ENCODE results near the gene ZNRF3. TPM values are rescaled to one million over a fixed set of nuclear protein-coding genes. Genes with fewer than 3 reads are reported as not detected.

The ZNRF3 gene
- total and polyA plus RNA-seq, 4 donors: 8.9 to 13.0 (median 11.3) TPM

- no CpG with 5 or more reads among the region's 5 CpGs for WGBS (ENCODE audit: insufficient coverage)
- Histone ChIP-seq H3K4me3 (ENCODE audit: low read depth, low read length) (no peak overlapping the region), H3K9me3 (ENCODE audit: control insufficient read depth, insufficient read depth, low read length) (no peaks in the 10 kb centered on the region), H3K27ac (ENCODE audit: low read depth, low read length) (peak overlapping the region; percentile 36), H3K4me1 (ENCODE audit: control insufficient read depth, insufficient read depth, low read length) (peaks cover 8% of the 10 kb centered on the region), H3K36me3 (ENCODE audit: control insufficient read depth, insufficient read depth, low read length) (no peaks in the 10 kb centered on the region), H3K27me3 (ENCODE audit: control insufficient read depth, insufficient read depth, low read length) (no peaks in the 10 kb centered on the region)
- peak in 1 of 6 donors; percentile 33 for DNase-seq (ENCODE audit: low read depth in 4 of 6, low spot score in 6 of 6)
Observed at GRCh38 chr22:28977481-28977971, 94.2 kb downstream of the ZNRF3 start.

- Histone ChIP-seq H3K4me3 (ENCODE audit: low read depth, low read length) (no peak overlapping the region), H3K4me1 (ENCODE audit: control insufficient read depth, insufficient read depth, low read length) (peaks cover 9% of the 10 kb centered on the region), H3K9me3 (ENCODE audit: control insufficient read depth, insufficient read depth, low read length) (no peaks in the 10 kb centered on the region), H3K27me3 (ENCODE audit: control insufficient read depth, insufficient read depth, low read length) (no peaks in the 10 kb centered on the region), H3K36me3 (ENCODE audit: control insufficient read depth, insufficient read depth, low read length) (no peaks in the 10 kb centered on the region), H3K27ac (ENCODE audit: low read depth, low read length) (no peak overlapping the region)
- no CpG with 5 or more reads among the region's 6 CpGs for WGBS (ENCODE audit: insufficient coverage)
- DNase-seq (ENCODE audit: low read depth in 4 of 6, low spot score in 6 of 6): no peak
Observed at GRCh38 chr22:28978158-28978557, 94.8 kb downstream of the ZNRF3 start.

GRCh38 chr22:28978863-28979796 is 95.8 kb downstream of the ZNRF3 start:
- H3K27ac ChIP-seq (ENCODE audit: low read depth, low read length): no peak overlapping the region
- no peak for DNase-seq (ENCODE audit: low read depth in 4 of 6, low spot score in 6 of 6)
- no peak overlapping the region for H3K4me3 ChIP-seq (ENCODE audit: low read depth, low read length)
- no peaks in the 10 kb centered on the region for H3K27me3 ChIP-seq (ENCODE audit: control insufficient read depth, insufficient read depth, low read length)
- WGBS (ENCODE audit: insufficient coverage): 38% methylated on average over 1 of the region's 4 CpGs
- peaks cover 12% of the 10 kb centered on the region for H3K4me1 ChIP-seq (ENCODE audit: control insufficient read depth, insufficient read depth, low read length)
- H3K9me3 ChIP-seq (ENCODE audit: control insufficient read depth, insufficient read depth, low read length): no peaks in the 10 kb centered on the region
- H3K36me3 ChIP-seq (ENCODE audit: control insufficient read depth, insufficient read depth, low read length): no peaks in the 10 kb centered on the region

- Histone ChIP-seq H3K9me3 (ENCODE audit: control insufficient read depth, insufficient read depth, low read length) (no peaks in the 10 kb centered on the region), H3K27me3 (ENCODE audit: control insufficient read depth, insufficient read depth, low read length) (no peaks in the 10 kb centered on the region), H3K27ac (ENCODE audit: low read depth, low read length) (no peak overlapping the region), H3K36me3 (ENCODE audit: control insufficient read depth, insufficient read depth, low read length) (no peaks in the 10 kb centered on the region), H3K4me1 (ENCODE audit: control insufficient read depth, insufficient read depth, low read length) (peaks cover 12% of the 10 kb centered on the region), H3K4me3 (ENCODE audit: low read depth, low read length) (no peak overlapping the region)
- DNase-seq (ENCODE audit: low read depth in 4 of 6, low spot score in 6 of 6): no peak
Observed at GRCh38 chr22:28980326-28980725, 97.0 kb downstream of the ZNRF3 start.

- no peak for DNase-seq (ENCODE audit: low read depth in 4 of 6, low spot score in 6 of 6)
- no peak overlapping the region for H3K27ac ChIP-seq (ENCODE audit: low read depth, low read length)
- no peaks in the 10 kb centered on the region for H3K27me3 ChIP-seq (ENCODE audit: control insufficient read depth, insufficient read depth, low read length)
Observed at GRCh38 chr22:28981818-28982499, 98.6 kb downstream of the ZNRF3 start.

GRCh38 chr22:28983190-28983589 is 99.8 kb downstream of the ZNRF3 start:
- H3K4me1 ChIP-seq (ENCODE audit: control insufficient read depth, insufficient read depth, low read length): peaks cover 4% of the 10 kb centered on the region
- H3K9me3 ChIP-seq (ENCODE audit: control insufficient read depth, insufficient read depth, low read length): no peaks in the 10 kb centered on the region
- no peaks in the 10 kb centered on the region for H3K27me3 ChIP-seq (ENCODE audit: control insufficient read depth, insufficient read depth, low read length)
- 85% methylated on average over 7 of the region's 7 CpGs for WGBS (ENCODE audit: insufficient coverage)
- no peak overlapping the region for H3K4me3 ChIP-seq (ENCODE audit: low read depth, low read length)
- no peak overlapping the region for H3K27ac ChIP-seq (ENCODE audit: low read depth, low read length)
- no peaks in the 10 kb centered on the region for H3K36me3 ChIP-seq (ENCODE audit: control insufficient read depth, insufficient read depth, low read length)
- no peak for DNase-seq (ENCODE audit: low read depth in 4 of 6, low spot score in 6 of 6)

More at GRCh38 chr22:28981818-28982499, 98.6 kb downstream of the ZNRF3 start:
- Histone ChIP-seq H3K4me1 (ENCODE audit: control insufficient read depth, insufficient read depth, low read length) (peaks cover 6% of the 10 kb centered on the region), H3K4me3 (ENCODE audit: low read depth, low read length) (no peak overlapping the region), H3K36me3 (ENCODE audit: control insufficient read depth, insufficient read depth, low read length) (no peaks in the 10 kb centered on the region), H3K9me3 (ENCODE audit: control insufficient read depth, insufficient read depth, low read length) (no peaks in the 10 kb centered on the region)
- whole genome bisulfite sequencing (ENCODE audit: insufficient coverage): 91% methylated on average over 6 of the region's 14 CpGs

GRCh38 chr22:28983788-28984441 is 100.5 kb downstream of the ZNRF3 start:
- Histone ChIP-seq H3K36me3 (ENCODE audit: control insufficient read depth, insufficient read depth, low read length) (no peaks in the 10 kb centered on the region), H3K27me3 (ENCODE audit: control insufficient read depth, insufficient read depth, low read length) (no peaks in the 10 kb centered on the region), H3K9me3 (ENCODE audit: control insufficient read depth, insufficient read depth, low read length) (no peaks in the 10 kb centered on the region), H3K4me3 (ENCODE audit: low read depth, low read length) (no peak overlapping the region), H3K4me1 (ENCODE audit: control insufficient read depth, insufficient read depth, low read length) (peaks cover 5% of the 10 kb centered on the region), H3K27ac (ENCODE audit: low read depth, low read length) (no peak overlapping the region)
- no peak for DNase-seq (ENCODE audit: low read depth in 4 of 6, low spot score in 6 of 6)
- WGBS (ENCODE audit: insufficient coverage): 33% methylated on average over 1 of the region's 4 CpGs

GRCh38 chr22:28984482-28985158 is 101.2 kb downstream of the ZNRF3 start:
- H3K36me3 ChIP-seq (ENCODE audit: control insufficient read depth, insufficient read depth, low read length): peaks cover 2% of the 10 kb centered on the region
- WGBS (ENCODE audit: insufficient coverage): 97% methylated on average over 3 of the region's 6 CpGs
- H3K4me3 ChIP-seq (ENCODE audit: low read depth, low read length): no peak overlapping the region
- H3K4me1 ChIP-seq (ENCODE audit: control insufficient read depth, insufficient read depth, low read length): peaks cover 12% of the 10 kb centered on the region
- H3K27me3 ChIP-seq (ENCODE audit: control insufficient read depth, insufficient read depth, low read length): no peaks in the 10 kb centered on the region
- no peaks in the 10 kb centered on the region for H3K9me3 ChIP-seq (ENCODE audit: control insufficient read depth, insufficient read depth, low read length)
- no peak for DNase-seq (ENCODE audit: low read depth in 4 of 6, low spot score in 6 of 6)
- H3K27ac ChIP-seq (ENCODE audit: low read depth, low read length): no peak overlapping the region
